ENCODE data around the gene TGM5.
"Not testable (repeated sequence)": the region's sequence is repeated elsewhere in the genome, so short reads cannot be mapped to it uniquely, and the experiment has no call there.

Gene TGM5, protein sequence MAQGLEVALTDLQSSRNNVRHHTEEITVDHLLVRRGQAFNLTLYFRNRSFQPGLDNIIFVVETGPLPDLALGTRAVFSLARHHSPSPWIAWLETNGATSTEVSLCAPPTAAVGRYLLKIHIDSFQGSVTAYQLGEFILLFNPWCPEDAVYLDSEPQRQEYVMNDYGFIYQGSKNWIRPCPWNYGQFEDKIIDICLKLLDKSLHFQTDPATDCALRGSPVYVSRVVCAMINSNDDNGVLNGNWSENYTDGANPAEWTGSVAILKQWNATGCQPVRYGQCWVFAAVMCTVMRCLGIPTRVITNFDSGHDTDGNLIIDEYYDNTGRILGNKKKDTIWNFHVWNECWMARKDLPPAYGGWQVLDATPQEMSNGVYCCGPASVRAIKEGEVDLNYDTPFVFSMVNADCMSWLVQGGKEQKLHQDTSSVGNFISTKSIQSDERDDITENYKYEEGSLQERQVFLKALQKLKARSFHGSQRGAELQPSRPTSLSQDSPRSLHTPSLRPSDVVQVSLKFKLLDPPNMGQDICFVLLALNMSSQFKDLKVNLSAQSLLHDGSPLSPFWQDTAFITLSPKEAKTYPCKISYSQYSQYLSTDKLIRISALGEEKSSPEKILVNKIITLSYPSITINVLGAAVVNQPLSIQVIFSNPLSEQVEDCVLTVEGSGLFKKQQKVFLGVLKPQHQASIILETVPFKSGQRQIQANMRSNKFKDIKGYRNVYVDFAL

DNA sequence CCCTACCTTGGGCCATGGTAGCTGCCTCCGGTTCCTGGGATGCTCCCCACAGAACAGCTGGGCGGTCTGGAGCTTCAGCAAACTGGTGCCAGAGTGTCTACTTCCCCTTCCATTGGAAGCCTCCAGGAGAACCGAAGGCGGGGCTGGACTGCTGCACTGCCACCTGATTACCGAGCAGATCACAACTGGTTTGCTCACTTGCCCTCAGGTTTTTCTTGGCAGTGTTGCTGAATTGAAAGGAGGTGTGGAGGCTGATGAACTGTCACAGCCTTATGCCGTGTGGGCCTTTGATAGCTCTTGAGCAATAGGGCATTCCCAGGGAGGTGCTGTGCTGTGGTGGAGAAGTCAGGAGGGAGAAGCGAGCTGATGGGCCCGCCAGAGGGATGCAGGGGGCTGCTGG is at the start of gene TGM5:
TGM5 (minus strand) TSS at position 95 of the 400 bp plus-strand sequence; CDS start at position 16, 79 bp downstream.
- DNase-seq (ENCODE audit: low read depth in 2 of 3, low spot score in 2 of 3), result no peak

DNA sequence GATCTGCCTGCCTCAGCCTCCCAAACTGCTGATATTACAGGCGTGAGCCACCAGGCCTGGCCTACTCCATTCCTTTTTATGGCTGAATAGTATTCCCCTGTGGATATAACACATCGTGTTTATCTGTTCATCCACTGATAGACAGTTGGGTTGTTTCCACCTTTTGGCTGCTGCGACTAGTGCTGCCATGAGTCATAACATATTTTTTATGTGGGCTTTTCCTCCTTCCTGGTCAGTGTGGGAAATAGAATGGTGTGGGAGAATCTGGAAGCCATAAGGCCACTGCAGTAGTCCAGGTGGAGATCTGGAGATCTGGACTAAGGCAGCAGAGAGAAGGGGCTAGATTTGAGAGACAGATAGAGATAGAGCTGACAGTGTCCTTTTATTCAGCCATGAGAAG is 47.4 kb upstream of the TGM5 start:
- no peak for DNase-seq (ENCODE audit: low read depth in 2 of 3, low spot score in 2 of 3)

DNA sequence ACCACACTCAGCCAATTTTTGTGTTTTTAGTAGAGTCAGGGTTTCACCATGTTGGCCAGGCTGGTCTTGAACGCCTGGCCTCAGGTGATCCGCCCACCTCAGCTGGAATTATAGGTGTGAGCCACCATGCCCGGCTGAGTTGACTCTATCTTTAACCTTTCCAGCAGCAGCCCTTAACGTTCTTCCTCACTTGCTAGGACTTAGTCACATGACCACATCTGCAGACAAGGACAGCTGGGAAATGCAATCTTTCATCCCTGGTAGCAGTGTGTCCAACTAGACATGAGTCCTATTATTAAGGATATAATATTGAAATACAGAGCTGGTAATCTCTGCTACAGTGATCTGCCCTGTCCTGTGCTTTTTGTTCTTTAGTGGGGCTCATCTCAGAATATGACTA is 45.6 kb upstream of the TGM5 start:
- DNase-seq (ENCODE audit: low read depth in 2 of 3, low spot score in 2 of 3), result no peak

DNA sequence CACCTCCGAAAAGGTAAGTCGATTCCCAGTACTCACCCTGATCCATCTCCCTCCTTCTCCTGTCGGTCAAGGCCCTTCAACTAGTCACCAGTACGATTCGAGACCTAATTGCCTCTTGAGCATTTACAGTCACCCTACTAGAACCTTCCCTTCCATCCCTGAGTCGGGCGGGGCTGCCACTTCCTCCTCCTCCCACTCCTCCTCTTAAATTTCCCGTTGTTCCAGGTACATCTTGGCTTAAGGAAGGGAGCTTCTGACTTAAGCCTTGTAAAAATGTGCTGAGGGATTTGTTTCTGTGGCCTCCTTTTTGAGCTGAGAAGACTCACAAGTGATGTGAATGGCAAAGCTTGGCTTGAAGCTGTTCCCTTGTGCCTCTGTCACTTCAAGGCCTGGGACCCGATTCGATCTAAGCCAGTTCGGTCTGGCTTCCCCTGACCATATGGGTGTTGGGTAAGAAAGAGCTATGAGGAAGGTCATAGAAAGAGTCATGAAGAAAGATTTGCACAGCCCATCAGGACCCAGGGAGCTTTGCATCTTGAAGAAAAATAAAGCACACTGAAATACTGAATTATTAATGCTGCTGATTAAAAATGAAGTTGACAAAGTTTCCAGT is 35.6 kb upstream of the TGM5 start, which contains the start of gene TGM7:
TGM7 (minus strand) TSS at position 51 of the 613 bp plus-strand sequence.
- DNase-seq (ENCODE audit: low read depth in 2 of 3, low spot score in 2 of 3), result no peak

DNA sequence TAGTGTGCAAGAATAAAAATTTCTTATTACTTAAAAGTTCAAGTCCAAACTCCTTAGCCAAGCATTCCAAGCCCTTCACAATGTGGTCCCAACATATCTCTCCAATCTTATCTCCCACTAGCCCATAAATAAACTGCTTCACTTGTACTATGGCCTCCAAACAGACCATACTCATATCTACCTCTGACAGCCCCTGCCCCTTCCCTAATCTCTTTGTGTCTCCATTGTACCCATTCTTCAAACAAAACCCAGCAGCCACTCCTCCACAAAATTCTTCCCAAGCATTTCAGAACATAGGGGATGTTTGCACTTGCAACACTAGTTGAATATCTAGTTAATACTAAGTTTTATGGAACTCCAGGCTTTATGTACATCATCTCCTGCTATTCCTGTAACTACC is 33.2 kb upstream of the TGM5 start:
- no peak for DNase-seq (ENCODE audit: low read depth in 2 of 3, low spot score in 2 of 3)

DNA sequence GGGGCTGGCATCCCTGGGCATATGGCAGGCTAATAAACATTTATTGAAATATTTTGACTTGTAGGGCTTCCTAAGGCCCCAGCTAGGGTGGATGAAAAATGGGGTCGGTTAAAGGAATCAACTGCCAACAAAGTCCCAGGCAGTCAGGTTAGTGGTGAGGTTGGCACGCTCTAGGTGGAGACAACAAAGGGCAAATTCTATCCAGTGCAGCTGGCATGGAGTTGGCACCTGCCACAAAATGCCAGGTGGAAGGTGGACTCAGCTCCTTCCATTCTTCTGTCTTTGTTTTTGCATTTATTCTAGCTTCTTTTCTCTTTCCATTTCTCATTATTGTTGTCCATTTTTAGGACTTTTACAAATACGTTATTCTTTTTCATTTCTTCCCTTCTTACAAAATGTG is 32.7 kb upstream of the TGM5 start:
- no peak for DNase-seq (ENCODE audit: low read depth in 2 of 3, low spot score in 2 of 3)

DNA sequence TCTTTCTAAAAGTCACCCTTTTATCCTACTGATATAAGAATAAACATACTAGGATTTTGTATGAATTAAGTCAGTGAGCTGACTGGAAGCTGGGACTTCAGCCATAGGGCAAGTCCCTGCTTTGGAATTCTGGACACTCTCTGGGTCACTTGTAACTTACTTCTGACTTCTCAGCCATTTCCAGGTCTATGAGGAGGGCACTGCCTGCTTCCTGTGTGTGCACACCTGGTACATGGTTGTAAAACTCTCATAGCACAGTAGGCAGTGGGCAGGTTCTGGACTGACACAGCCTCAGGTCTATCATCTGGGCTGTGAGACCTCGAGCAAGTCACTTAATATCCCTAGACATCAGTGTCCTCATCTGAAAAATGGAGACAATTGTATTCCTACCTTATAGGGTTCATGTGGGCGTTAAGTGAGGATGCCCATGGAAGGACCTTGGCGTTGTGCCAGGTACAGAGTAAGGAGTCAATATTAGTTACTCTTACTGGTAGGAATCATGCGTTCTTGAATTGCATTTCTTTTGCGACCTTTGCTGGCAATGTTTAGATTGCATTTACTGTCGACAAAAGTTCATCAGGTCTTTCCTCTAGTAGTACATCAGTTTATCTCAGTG is 27.5 kb upstream of the TGM5 start:
- DNase-seq (ENCODE audit: low read depth in 2 of 3, low spot score in 2 of 3), result no peak

DNA sequence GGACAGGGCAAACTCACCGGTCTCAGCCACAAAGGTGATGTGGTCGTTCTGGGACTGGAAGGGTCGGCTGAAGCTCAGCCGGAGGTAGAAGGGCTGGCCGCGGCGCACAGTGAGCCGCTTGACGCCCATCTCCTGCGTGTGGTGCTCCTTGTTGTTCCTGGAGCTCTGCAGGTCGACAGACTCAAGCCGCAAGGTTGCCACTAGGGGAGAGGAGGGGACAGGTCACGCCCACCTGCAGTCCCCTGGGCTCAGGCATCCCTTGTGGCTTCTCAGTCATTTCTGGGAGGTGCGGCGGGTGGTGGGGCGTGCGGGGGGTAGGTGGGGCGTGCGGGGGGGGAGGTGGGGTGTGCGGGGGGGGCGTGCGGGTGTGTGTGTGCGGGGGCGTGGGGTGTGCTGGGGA is 26.7 kb upstream of the TGM5 start:
- DNase-seq (ENCODE audit: low read depth in 2 of 3, low spot score in 2 of 3), result no peak

DNA sequence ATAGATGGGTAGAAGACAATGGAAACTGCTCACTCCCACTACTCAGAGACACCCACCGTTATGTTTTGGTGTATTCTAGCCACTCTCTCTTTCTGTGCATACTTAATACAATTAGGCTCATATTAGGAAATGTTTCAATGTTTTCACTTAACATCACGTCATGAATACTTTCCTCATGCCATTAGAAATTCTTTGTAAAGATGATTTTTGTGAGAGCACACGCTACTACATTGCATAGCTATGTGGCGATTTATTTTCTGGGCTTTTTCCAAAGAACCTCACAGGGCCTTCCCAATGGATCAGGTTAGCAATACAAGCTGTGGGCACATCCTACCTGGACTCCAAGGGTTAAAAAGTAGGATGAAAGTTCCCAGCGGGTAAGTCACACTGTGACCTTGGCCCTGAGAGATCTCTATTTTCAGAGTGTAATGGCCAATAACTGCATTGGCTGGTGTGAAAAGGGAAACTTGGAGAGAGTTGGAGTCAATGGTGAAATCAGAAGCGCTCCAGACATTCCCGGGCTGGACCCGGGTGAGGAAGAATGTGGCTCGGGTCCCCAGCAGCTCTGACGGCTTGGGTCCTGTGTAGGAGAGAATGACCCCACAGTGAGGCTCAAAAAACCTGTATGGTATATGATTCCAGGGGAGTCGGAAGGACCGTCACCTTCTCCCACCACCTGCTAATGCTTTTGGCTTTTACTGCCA is 25.8 kb upstream of the TGM5 start:
- no peak for DNase-seq (ENCODE audit: low read depth in 2 of 3, low spot score in 2 of 3)

DNA sequence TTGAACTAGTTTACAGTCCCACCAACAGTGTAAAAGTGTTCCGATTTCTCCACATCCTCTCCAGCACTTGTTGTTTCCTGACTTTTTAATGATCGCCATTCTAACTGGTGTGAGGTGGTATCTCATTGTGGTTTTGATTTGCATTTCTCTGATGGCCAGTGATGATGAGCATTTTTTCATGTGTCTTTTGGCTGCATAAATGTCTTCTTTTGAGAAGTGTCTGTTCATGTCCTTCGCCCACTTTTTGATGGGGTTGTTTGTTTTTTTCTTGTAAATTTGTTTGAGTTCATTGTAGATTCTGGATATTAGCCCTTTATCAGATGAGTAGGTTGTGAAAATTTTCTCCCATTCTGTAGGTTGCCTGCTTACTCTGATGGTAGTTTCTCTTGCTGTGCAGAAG is 22.9 kb upstream of the TGM5 start:
- not testable (repeated sequence) for DNase-seq (ENCODE audit: low read depth in 2 of 3, low spot score in 2 of 3)

DNA sequence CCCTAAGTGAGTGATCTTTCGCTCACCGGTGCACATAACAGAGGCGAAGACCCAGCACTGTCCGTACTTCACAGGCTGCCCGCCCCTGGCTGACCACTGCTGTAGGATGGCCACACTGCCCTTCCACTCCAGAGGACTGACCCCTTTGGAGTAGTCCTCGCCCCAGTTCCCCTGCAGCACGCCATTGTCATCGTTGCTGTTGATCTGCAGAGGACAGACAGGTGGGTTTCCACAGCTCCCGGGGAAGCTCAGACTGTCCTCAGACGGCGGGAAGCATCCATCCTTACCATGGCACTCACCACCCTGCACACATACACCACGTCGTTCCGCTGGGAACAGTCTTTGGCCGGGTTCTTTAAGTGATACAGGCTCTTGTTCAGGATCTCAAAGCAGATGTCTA is 20.5 kb upstream of the TGM5 start:
- DNase-seq (ENCODE audit: low read depth in 2 of 3, low spot score in 2 of 3), result no peak

DNA sequence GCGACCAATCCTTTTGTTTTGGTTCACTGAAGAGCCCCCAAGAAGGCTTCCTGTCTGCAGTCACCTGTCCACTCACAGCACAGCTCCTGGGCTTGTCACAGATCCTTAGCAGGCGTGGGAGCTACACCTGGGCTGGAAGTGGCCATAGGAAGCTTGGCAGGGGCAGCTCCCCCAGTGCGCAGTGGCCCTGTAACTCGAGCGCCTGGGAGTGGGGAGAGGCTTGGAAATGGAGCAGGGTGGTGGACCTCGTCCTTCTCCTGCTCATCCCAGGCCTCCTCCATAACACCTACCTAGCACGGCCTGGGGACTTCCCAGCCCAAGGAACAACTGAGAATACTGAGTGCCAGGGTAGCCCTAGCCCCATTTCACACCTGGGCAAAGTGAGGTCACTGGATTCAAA is 19.3 kb upstream of the TGM5 start:
- DNase-seq (ENCODE audit: low read depth in 2 of 3, low spot score in 2 of 3), result no peak

DNA sequence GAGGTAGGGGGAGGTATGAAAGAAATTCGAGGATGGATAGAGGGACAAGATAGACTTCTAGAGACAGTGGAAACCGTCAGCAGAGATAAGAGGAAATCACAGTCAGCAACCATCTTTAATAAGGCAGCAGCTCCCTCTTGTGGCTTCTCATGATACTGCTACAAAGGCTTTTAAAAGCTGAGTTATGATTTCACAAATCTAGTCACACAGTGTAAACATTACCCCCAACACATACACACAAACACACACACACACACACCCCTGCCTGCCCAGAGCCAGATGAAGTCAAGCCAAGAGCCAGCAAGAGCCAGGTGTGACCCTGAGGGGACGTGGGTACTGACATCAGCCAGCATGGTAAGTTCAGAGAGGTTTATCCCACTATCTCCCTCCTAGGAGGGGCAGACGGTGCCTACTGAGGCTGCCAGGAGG is 18.9 kb upstream of the TGM5 start:
- DNase-seq (ENCODE audit: low read depth in 2 of 3, low spot score in 2 of 3), result peak in 2 of 3 experiments; percentile 5 to 16

DNA sequence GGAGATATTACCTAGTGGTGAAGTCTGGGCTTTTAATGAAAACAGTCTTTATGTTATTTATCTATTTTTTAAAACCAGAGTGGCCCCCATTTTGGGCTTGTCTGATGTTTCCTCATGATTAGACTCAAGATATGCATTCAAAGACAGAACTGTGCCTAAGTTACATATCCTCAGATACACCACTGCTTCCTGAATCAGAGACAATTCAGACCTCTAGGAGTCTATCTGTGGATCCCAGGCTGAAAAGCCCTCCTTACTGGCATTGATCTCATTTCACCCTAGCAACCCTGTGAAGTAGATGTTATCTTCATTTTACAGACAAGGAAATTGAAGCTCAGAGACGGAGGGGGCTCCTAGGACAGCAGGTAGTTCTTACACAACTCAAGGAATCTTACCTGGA is 16.8 kb upstream of the TGM5 start:
- DNase-seq (ENCODE audit: low read depth in 2 of 3, low spot score in 2 of 3), result no peak

DNA sequence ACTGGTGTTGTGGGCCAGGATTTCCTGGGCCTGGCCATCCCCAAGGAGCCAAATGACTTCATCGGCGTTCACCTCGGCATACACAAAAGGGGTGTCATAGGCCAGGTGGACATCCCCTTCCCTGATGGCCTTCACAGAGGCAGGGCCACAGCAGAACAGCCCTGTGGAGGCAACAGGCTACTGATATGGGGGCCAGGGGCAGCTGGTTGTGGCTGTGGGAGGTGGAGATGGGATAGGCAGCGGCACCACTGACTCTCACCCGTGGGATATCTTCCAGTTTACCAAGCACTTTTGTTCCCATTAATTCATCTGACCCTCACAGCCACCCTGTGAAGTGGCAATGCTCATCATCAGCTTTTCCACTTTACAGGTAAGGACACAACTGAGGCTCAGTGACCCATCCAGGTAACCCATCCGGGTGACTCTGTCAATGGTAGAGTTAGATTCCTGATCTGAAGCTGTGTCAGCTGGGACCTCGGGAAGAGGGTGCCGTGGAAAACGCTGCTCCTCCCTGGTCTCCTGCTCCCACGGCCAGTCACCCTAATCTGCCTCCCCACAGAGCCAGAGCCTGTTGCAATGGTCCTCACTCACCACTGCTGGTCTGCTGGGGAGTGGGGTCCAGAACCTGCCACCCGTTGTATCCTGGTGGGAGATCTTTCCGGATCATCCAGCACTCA is 15.3 kb upstream of the TGM5 start:
- no peak for DNase-seq (ENCODE audit: low read depth in 2 of 3, low spot score in 2 of 3)

DNA sequence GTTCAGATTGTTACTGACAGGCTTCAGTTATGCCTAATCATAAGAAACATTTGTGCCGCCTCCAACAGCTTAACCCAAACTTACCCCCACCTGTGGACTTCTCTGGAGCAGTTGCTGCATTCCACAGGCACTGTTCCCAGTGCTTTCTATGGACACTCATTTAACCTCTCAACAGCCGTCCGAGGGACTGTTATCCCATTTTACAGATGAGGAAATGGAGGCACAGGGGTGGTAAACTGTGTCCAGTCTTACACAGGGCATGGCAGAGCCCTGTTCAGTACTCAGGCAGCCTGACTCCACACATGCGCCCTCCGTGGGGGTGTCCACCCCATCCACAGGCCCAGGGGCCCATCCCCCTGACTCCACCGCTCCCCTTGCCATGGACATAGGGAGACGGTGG is 14.3 kb upstream of the TGM5 start:
- DNase-seq (ENCODE audit: low read depth in 2 of 3, low spot score in 2 of 3), result no peak

DNA sequence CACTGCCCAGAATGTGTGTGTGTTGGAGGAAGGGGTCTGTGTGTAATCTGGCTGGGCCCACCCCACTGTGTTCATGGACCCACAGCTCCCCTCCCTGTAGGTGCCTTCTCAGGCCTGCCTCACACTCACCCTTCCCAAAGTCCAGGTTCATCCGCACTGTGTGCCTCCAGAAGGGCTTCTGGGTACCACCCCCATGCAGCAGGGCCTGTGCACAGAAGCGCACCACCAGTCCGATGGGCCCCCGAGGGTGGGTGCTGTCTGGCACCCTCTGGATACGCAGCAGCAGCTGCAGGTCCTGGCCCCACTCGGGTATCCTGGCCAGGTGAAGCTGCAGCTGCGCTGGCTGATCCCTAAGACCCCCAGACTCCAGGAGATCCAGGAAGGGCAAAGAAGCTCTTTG is 12.8 kb upstream of the TGM5 start:
- DNase-seq (ENCODE audit: low read depth in 2 of 3, low spot score in 2 of 3), result no peak

DNA sequence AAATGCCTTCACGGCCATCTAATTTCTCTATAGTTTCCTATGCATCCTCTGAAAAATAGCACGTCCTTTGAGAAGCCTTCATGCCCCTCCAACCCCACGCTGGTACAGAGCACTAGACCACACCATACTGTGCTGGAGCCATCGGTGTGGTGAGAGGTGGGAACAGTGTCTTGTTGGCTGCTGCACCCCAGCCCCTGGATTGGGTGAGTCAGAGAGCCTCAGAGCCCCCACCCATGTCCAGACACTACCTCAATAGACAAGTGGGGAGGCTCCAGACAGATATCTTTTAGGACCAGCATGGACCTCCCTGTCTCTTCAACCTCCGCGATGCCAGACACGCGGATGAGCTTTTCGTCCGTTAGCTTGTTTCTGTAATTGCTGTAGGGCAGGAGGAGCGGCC is 12.1 kb upstream of the TGM5 start:
- no peak for DNase-seq (ENCODE audit: low read depth in 2 of 3, low spot score in 2 of 3)

DNA sequence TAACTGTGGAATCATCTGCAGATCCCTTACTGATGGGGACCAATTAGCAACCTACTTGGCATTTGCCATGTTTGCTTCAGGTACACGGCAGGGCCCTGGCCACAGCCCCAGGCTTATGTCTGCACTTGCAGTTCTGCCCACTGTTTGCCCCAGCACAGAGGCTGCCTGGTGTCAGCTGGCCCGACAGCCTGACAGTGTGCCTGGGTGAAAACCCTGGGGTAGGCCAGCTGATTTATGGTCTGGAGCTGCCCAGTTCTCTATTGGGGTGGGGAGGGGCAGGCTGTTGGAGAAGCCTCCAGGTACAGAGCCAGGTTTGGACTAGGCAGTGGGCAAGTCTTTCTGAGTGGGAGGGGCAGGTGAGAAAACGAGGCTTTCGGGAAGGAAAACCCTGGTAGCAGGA is 11.2 kb upstream of the TGM5 start:
- no peak for DNase-seq (ENCODE audit: low read depth in 2 of 3, low spot score in 2 of 3)

DNA sequence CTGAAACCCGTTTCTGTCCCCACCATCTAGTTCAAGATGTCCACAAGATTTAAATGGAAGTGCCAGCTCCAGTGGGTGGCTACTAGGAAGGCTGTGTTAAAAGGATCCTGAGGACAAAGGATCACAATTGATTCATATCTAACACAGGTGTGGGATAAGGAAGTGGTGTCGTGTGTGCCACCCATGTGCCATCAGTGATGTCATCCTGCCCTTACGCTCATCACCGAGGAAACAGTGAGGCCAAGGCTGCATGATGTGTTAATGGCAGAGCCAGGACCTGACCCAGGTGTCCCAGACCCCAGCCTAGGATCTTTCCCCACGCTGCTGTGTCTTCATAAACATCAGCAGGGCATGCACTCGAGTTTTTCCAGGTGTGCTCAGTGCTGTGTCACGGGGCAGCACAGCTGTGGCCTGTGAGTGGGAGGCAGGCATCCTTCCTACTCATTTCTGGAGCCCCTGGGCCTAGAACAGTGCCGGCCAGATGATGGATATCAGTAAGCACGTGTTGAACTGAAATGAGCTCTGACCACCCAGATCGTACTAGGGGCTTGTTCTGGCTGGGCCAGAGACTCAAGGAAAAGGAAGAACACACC is 10.6 kb upstream of the TGM5 start:
- DNase-seq (ENCODE audit: low read depth in 2 of 3, low spot score in 2 of 3), result no peak

Measured in activated CD8-positive, alpha-beta memory T cell treated with anti-CD3 and anti-CD28 coated beads for 48 hours (primary cell).